ENCODE results near the gene C4orf50. TPM values are rescaled to one million over a fixed set of nuclear protein-coding genes. Genes with fewer than 3 reads are reported as not detected.

C4orf50 gene
- total RNA-seq, 2 experiments from 2014 or later = 0.05 TPM

GRCh38 chr4:5973033-5973432, 45.2 kb downstream of the C4orf50 start:
- ATAC-seq (no peak), DNase-seq (no peak)
- POLR2A ChIA-PET = no interaction called here
- no peaks in the 10 kb centered on the region for H3K4me1 Mint-ChIP-seq
- no peak overlapping the region for H3K27ac Mint-ChIP-seq
- no peaks in the 10 kb centered on the region for H3K9me3 Mint-ChIP-seq (ENCODE audit: low read depth)
- H3K27me3 Mint-ChIP-seq = peaks cover 5% of the 10 kb centered on the region
- intact Hi-C loops (cut with DNase I, micrococcal nuclease) = no loop called here
- H3K36me3 Mint-ChIP-seq (ENCODE audit: low read depth) = no peaks in the 10 kb centered on the region
- CTCF ChIA-PET = no interaction called here
- no peak overlapping the region for H3K4me3 Mint-ChIP-seq

- peaks cover 5% of the 10 kb centered on the region for H3K27me3 Mint-ChIP-seq
- H3K4me3 Mint-ChIP-seq = no peak overlapping the region
- POLR2A ChIA-PET = no interaction called here
- no peaks in the 10 kb centered on the region for H3K4me1 Mint-ChIP-seq
- no peak for DNase-seq
- H3K9me3 Mint-ChIP-seq (ENCODE audit: low read depth) = no peaks in the 10 kb centered on the region
- CTCF ChIA-PET = no interaction called here
- no peak for ATAC-seq
- intact Hi-C loops (cut with DNase I, micrococcal nuclease) = no loop called here
- H3K27ac Mint-ChIP-seq = no peak overlapping the region
- H3K36me3 Mint-ChIP-seq (ENCODE audit: low read depth) = no peaks in the 10 kb centered on the region
Observed at GRCh38 chr4:5972571-5972970, 45.7 kb downstream of the C4orf50 start.

- no peaks in the 10 kb centered on the region for H3K9me3 Mint-ChIP-seq (ENCODE audit: low read depth)
- H3K4me3 Mint-ChIP-seq = no peak overlapping the region
- H3K27ac Mint-ChIP-seq = no peak overlapping the region
- no peaks in the 10 kb centered on the region for H3K36me3 Mint-ChIP-seq (ENCODE audit: low read depth)
- DNase-seq (no peak), ATAC-seq (no peak)
- H3K27me3 Mint-ChIP-seq = peaks cover 5% of the 10 kb centered on the region
- H3K4me1 Mint-ChIP-seq = no peaks in the 10 kb centered on the region
- ChIA-PET POLR2A (no interaction called here), CTCF (no interaction called here)
- intact Hi-C loops (cut with DNase I, micrococcal nuclease) = no loop called here
Observed at GRCh38 chr4:5971078-5971450, 47.2 kb downstream of the C4orf50 start.

GRCh38 chr4:5970381-5971077, 47.7 kb downstream of the C4orf50 start:
- DNase-seq (no peak), ATAC-seq (no peak)
- ChIA-PET POLR2A (no interaction called here), CTCF (no interaction called here)
- H3K27ac Mint-ChIP-seq = no peak overlapping the region
- H3K4me1 Mint-ChIP-seq = no peaks in the 10 kb centered on the region
- no peak overlapping the region for H3K4me3 Mint-ChIP-seq
- peaks cover 5% of the 10 kb centered on the region for H3K27me3 Mint-ChIP-seq
- no peaks in the 10 kb centered on the region for H3K9me3 Mint-ChIP-seq (ENCODE audit: low read depth)
- intact Hi-C loops (cut with DNase I, micrococcal nuclease) = no loop called here
- H3K36me3 Mint-ChIP-seq (ENCODE audit: low read depth) = no peaks in the 10 kb centered on the region

- H3K27ac Mint-ChIP-seq = no peak overlapping the region
- CTCF ChIA-PET = no interaction called here
- intact Hi-C loops (cut with DNase I, micrococcal nuclease) = no loop called here
- H3K27me3 Mint-ChIP-seq = peaks cover 5% of the 10 kb centered on the region
- no peaks in the 10 kb centered on the region for H3K9me3 Mint-ChIP-seq (ENCODE audit: low read depth)
- no peak for DNase-seq
- POLR2A ChIA-PET = no interaction called here
- ATAC-seq = no peak
- H3K36me3 Mint-ChIP-seq (ENCODE audit: low read depth) = no peaks in the 10 kb centered on the region
- no peaks in the 10 kb centered on the region for H3K4me1 Mint-ChIP-seq
- H3K4me3 Mint-ChIP-seq = no peak overlapping the region
Observed at GRCh38 chr4:5969777-5970176, 48.5 kb downstream of the C4orf50 start.

GRCh38 chr4:5969336-5969735, 48.9 kb downstream of the C4orf50 start:
- H3K9me3 Mint-ChIP-seq (ENCODE audit: low read depth) = no peaks in the 10 kb centered on the region
- CTCF ChIA-PET = no interaction called here
- H3K4me3 Mint-ChIP-seq = no peak overlapping the region
- DNase-seq (no peak), ATAC-seq (no peak)
- H3K4me1 Mint-ChIP-seq = no peaks in the 10 kb centered on the region
- POLR2A ChIA-PET = no interaction called here
- H3K36me3 Mint-ChIP-seq (ENCODE audit: low read depth) = no peaks in the 10 kb centered on the region
- H3K27ac Mint-ChIP-seq = no peak overlapping the region
- intact Hi-C loops (cut with DNase I, micrococcal nuclease) = no loop called here
- peaks cover 5% of the 10 kb centered on the region for H3K27me3 Mint-ChIP-seq

GRCh38 chr4:5968246-5968645, 50.0 kb downstream of the C4orf50 start:
- POLR2A ChIA-PET = interaction anchor here (0.7 kb wide), 1 partner anchor 459 kb away, joined by 3 read pairs; no protein-coding TSS in a partner anchor
- Mint-ChIP-seq H3K27me3 (peaks cover 4% of the 10 kb centered on the region), H3K4me1 (no peaks in the 10 kb centered on the region), H3K4me3 (no peak overlapping the region), H3K27ac (no peak overlapping the region), H3K9me3 (ENCODE audit: low read depth) (no peaks in the 10 kb centered on the region), H3K36me3 (ENCODE audit: low read depth) (no peaks in the 10 kb centered on the region)
- CTCF ChIA-PET = no interaction called here
- intact Hi-C loops (cut with DNase I, micrococcal nuclease) = no loop called here
- ATAC-seq = no peak
- DNase-seq = no peak

GRCh38 chr4:5967783-5968182, 50.4 kb downstream of the C4orf50 start:
- Mint-ChIP-seq H3K9me3 (ENCODE audit: low read depth) (no peaks in the 10 kb centered on the region), H3K4me3 (no peak overlapping the region), H3K36me3 (ENCODE audit: low read depth) (no peaks in the 10 kb centered on the region), H3K27ac (no peak overlapping the region), H3K27me3 (peaks cover 3% of the 10 kb centered on the region), H3K4me1 (no peaks in the 10 kb centered on the region)
- POLR2A ChIA-PET = no interaction called here
- ATAC-seq (no peak), DNase-seq (no peak)
- CTCF ChIA-PET = no interaction called here
- intact Hi-C loops (cut with DNase I, micrococcal nuclease) = no loop called here

GRCh38 chr4:5965225-5965624, 53.0 kb downstream of the C4orf50 start:
- DNase-seq (no peak), ATAC-seq (no peak)
- Mint-ChIP-seq H3K4me3 (no peak overlapping the region), H3K36me3 (ENCODE audit: low read depth) (no peaks in the 10 kb centered on the region), H3K27me3 (peaks cover 4% of the 10 kb centered on the region), H3K9me3 (ENCODE audit: low read depth) (no peaks in the 10 kb centered on the region), H3K27ac (no peak overlapping the region), H3K4me1 (no peaks in the 10 kb centered on the region)
- intact Hi-C loops (cut with DNase I, micrococcal nuclease) = no loop called here
- CTCF ChIA-PET = no interaction called here
- POLR2A ChIA-PET = no interaction called here

- intact Hi-C loops (cut with DNase I, micrococcal nuclease) = no loop called here
- Mint-ChIP-seq H3K4me1 (no peaks in the 10 kb centered on the region), H3K9me3 (ENCODE audit: low read depth) (no peaks in the 10 kb centered on the region), H3K4me3 (no peak overlapping the region), H3K27ac (no peak overlapping the region), H3K27me3 (peaks cover 4% of the 10 kb centered on the region), H3K36me3 (ENCODE audit: low read depth) (no peaks in the 10 kb centered on the region)
- DNase-seq = no peak
- POLR2A ChIA-PET = no interaction called here
- CTCF ChIA-PET = no interaction called here
- ATAC-seq = no peak
Observed at GRCh38 chr4:5964030-5964429, 54.2 kb downstream of the C4orf50 start.

- DNase-seq (no peak), ATAC-seq (no peak)
- ChIA-PET CTCF (no interaction called here), POLR2A (no interaction called here)
- Mint-ChIP-seq H3K36me3 (ENCODE audit: low read depth) (no peaks in the 10 kb centered on the region), H3K9me3 (ENCODE audit: low read depth) (no peaks in the 10 kb centered on the region), H3K27ac (no peak overlapping the region), H3K4me3 (no peak overlapping the region), H3K4me1 (no peaks in the 10 kb centered on the region), H3K27me3 (peaks cover 4% of the 10 kb centered on the region)
- intact Hi-C loops (cut with DNase I, micrococcal nuclease) = no loop called here
Observed at GRCh38 chr4:5963611-5964010, 54.6 kb downstream of the C4orf50 start.

GRCh38 chr4:5962416-5962815, 55.8 kb downstream of the C4orf50 start:
- CTCF ChIA-PET = no interaction called here
- no peak for DNase-seq
- Mint-ChIP-seq H3K27me3 (peaks cover 4% of the 10 kb centered on the region), H3K9me3 (ENCODE audit: low read depth) (no peaks in the 10 kb centered on the region), H3K27ac (no peak overlapping the region), H3K4me3 (no peak overlapping the region), H3K4me1 (no peaks in the 10 kb centered on the region), H3K36me3 (ENCODE audit: low read depth) (no peaks in the 10 kb centered on the region)
- POLR2A ChIA-PET = no interaction called here
- intact Hi-C loops (cut with DNase I, micrococcal nuclease) = no loop called here
- no peak for ATAC-seq
